Left colon (tissue), 2 donors: ENCODE measurements around the gene TIAL1. TPM values are rescaled to one million over a fixed set of nuclear protein-coding genes. Genes with fewer than 3 reads are reported as not detected.
"Not testable (repeated sequence)": the region's sequence is repeated elsewhere in the genome, so short reads cannot be mapped to it uniquely, and the experiment has no call there.

Source experiments
- ATAC-seq: fragments of 200-7000 bp; cut with Tn5 transposase; one replicate; pipeline ENCODE4 v1.9.1; 2020; ENCODE audit warnings: mild to moderate bottlenecking, moderate library complexity
- DNase-seq, 2 donors: peaks; one replicate each; pipeline ENCODE4 v3.0.0-alpha.2; 2020
- intact Hi-C, 2 donors: fragments of 100-400 bp; cut with DNase I in 1 of 2; cut with micrococcal nuclease in 1 of 2; formaldehyde crosslinking; loops; one replicate each; pipeline versions ENCODE4 v1.11.2 to v1.14.0; 2022; cut with DNase I, micrococcal nuclease
- total RNA-seq, 2 donors: library from RNA; stranded (reverse); fragmentation: NEBNext Ultra II Directional; extraction: Animal tissue kit (Norgen Biotek cat#: 25700); gene quantifications; one replicate each; pipeline ENCODE4 v1.2.1, GENCODE V29; 2021
- donor health status: DM: no; HTN: no; CAD: no.
- donor health status: DM: yes; HTN: yes; CAD: no.

Gene TIAL1
- total RNA-seq, 2 donors from 2014 or later = 92.8 to 97.0 TPM

DNA sequence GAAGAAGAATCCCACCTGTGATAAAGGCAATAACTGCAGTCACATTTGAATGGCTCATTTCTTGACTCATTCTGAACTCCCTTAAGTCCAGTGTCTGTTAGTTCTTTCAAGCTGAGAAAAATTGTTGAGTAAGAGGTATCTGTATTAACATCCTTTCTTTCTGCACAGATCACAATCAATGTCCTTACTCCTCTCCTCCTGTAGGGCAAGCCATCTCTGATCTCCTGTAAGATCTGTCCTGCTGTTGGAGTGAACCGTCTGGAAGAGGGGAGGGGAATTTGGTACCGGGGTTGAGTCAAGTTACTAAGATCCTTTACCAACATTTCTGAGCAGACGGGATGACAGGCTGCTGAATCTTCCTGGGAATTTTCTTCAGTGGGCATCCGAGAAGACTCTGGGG is 34.7 kb downstream of the TIAL1 start:
- intact Hi-C loops = no loop called here
- ATAC-seq (no peak), DNase-seq (no peak)

GRCh38 chr10:119559511-119559910 is 37.3 kb downstream of the TIAL1 start:
- ATAC-seq, DNase-seq, intact Hi-C loops: not testable (repeated sequence)

GRCh38 chr10:119556081-119556480 is 40.7 kb downstream of the TIAL1 start:
- DNase-seq, ATAC-seq, intact Hi-C loops: not testable (repeated sequence)

DNA sequence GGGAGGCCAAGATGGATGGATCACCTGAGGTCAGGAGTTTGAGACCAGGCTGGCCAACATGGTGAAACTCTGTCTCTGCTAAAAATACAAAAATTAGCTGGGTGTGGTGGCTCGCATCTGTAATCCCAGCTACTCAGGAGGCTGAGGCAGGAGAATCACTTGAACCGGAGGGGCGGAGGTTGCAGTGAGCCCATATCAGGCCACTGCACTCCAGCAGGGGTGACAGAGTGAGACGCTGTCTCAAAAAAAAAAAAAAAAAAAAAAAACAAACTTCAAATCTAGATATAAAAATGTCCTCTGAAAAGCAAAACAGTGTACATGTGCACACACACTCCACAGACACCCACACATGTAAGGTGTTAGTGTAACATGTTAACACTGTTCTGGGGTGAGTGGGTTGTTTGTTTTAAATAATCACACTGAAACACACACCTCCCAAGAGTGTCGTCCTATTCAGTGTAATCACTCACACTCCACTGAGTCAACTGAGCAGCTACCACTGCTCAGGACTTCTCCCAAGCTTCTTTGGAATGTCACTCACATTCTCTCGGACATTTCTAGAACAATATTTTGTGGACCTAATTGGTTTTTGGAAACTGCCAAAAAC is 41.5 kb downstream of the TIAL1 start:
- intact Hi-C loops = no loop called here
- ATAC-seq (no peak), DNase-seq (no peak)

DNA sequence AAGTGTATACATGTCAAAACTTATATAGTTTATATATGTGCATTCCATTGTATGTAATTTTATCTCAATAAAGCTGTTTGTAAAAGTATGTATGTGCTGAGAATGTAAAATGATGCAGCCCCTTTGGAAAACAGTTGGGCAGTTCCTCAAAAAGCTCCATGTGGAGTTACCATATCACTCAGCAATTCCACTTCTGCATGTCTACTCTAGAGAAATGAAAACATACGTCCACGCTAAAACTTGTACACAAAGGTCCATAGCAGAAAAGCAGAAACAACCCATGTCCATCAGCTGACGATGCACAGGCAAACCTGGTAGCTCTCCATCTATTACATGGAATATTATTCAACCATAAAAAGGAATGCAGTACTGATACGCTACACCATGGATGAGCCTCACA is 45.9 kb downstream of the TIAL1 start:
- DNase-seq (no peak), ATAC-seq (no peak)
- intact Hi-C loops = no loop called here

DNA sequence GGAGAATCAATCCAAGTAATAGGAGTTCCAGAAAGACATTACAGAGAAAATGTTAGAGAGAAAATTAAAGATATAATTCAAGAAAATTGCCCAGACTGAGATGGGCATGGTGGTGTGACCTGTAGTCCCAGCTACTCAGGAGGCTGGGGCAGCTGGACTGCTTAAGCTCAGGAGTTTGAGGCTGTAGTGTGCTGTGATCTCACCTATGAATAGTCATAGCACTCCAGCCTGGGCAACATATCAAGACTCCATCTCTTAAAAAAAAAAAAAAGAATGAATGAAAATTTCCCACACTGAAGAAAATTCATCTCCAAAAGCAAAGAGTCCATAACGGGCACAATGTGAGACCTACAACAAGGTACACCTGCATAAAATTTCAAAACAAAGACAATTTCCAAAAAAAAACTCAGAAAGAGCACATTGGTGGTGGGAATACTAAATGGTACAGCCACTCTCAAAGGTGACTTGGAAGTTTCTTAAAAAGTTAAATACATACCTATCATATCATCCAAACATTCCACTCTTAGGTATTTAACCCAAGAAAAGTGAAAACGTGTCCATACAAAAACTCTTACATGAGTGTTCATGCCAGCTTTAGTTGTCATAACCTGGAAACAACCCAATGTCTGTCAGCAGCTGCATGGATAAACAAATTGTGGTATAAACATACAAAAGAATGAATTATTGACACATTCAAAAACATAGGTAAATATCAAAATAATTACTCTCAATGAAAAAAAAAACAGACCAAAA is 47.3 kb downstream of the TIAL1 start:
- DNase-seq = no peak
- intact Hi-C loops = no loop called here
- ATAC-seq = no peak

- ATAC-seq (no peak), DNase-seq (no peak)
- intact Hi-C loops = no loop called here
Measured at GRCh38 chr10:119546009-119546408, 50.8 kb downstream of the TIAL1 start.

- ATAC-seq (no peak), DNase-seq (no peak)
- intact Hi-C loops = no loop called here
Measured at GRCh38 chr10:119545310-119545709, 51.5 kb downstream of the TIAL1 start.

DNA sequence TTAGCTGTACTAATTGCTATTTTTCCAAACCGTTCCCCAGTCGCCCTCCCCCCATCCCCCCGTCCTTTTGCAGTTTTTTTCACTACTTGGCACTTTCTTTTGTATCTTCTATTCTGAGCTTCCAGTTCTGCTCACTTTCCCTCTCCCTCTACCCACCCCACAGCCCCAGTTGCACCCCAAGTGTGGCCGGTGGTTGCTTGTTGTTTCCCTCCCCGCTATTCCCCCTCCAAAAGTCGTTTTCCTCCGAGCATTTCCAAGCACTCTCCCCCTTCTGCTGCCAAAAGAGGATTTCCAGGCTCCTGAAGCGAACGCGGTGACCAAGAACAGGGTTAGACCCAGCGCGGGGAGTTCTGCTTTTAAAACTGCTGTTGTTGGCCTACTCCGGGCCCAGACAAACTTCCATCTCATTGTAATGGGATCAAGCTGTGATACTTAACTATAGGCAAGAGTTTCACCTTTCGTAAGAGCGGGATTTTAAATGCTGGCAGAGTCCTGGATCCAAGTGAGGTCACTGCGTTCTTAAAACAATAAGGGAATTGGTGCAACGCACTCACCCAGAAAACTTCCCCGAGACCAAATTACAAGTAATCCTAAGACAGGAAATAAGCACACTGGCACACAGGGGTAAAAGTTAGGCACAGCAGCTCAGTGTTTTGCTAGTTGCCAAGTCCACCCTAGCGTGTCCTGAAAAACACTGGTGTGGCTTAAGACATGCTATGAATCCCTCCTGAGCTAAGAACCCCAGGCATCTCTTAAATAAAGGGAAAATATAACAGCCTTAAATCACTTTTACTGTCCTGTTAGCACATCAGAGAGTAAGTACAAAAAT is 52.7 kb downstream of the TIAL1 start:
- intact Hi-C loops = no loop called here
- ATAC-seq = no peak

GRCh38 chr10:119542988-119543813 is 53.6 kb downstream of the TIAL1 start:
- ATAC-seq (peak; percentile 73), DNase-seq (peak; percentile 60 to 75)
- intact Hi-C loops = no loop called here

More for the DNA sequence above, 52.7 kb downstream of the TIAL1 start:
- no peak for DNase-seq

DNA sequence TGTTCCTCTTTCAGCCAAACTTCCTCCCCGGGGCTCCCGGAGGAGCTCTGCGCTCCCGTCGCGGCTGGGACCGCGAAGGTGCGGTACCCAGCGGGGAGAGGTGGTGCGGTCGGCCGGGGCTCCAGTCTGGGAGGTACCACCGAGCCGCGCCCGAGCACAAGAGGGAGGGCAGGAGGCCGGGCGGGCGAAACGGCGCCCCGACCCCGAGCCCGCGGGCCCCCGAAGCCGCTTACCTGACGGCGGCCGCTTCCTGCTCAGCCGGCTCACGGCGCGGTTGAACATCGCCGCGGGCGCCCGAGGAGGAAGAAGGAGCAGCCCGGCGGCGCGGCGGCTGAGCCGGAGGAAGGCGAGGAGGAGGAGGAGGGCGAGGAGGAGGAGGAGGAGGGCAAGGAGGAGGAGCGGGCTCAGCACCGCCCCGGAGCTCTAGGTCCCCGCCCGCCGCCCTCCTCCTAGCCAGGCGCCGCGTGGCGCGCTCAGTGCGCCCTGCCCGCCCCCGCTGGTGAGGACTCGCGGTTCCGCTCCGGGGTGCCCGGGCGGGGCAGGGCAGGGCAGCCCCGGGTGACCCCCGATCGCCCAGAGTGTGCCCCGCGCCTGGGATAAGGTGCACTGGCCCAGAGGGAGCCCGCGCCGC is 54.3 kb downstream of the TIAL1 start, which contains the start of gene RGS10:
TSS of gene RGS10 (minus strand) at position 363 of the 631 bp plus-strand sequence. CDS start at position 282, 81 bp downstream.
- peak; percentile 87 to 89 for DNase-seq
- intact Hi-C loops = no loop called here
- ATAC-seq = peak; percentile 89

GRCh38 chr10:119541459-119542356 is 55.1 kb downstream of the TIAL1 start:
- intact Hi-C loops = no loop called here
- no peak for ATAC-seq
- DNase-seq = peak; percentile 33 to 62

DNA sequence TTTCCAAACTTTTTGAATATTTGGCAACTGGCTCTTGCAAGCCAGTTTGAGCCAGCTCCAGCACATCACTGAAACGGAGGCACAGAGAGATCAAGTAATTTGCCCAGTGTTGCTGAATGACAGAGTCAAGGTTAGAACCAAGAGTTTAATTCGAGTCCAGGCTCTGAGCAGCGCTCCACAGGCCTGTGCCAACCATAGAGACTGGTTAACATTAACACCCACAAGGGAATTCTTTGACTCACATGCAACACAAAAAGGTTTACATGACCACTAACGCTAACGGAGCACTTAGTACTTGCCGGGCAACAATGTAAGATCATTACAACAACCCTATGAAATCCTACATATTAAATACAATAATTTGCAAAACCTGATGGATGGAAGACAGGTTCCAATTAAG is 55.7 kb downstream of the TIAL1 start:
- intact Hi-C loops = no loop called here
- no peak for ATAC-seq
- no peak for DNase-seq

DNA sequence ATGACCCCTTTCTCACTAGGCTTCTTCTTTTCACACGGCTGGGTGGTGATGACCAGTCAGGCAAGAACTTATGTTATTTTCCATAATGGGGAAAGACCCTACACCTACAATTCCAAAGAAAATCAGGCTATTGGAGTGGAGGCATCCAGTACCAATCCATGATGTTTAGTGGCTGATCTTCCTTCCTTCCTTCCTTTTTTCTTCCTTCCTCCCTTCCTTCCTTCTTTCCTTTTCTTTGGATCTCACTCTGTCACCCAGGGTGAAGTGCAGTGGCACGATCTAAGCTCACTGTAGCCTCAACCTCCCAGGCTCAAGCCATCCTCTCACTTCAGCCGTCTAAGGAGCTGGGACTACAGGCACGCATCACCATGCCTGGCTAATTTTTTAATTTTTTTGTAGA is 56.7 kb downstream of the TIAL1 start:
- ATAC-seq = no peak
- no peak for DNase-seq
- intact Hi-C loops = no loop called here

GRCh38 chr10:119539359-119539825 is 57.4 kb downstream of the TIAL1 start:
- no peak for DNase-seq
- no peak for ATAC-seq
- intact Hi-C loops = no loop called here

DNA sequence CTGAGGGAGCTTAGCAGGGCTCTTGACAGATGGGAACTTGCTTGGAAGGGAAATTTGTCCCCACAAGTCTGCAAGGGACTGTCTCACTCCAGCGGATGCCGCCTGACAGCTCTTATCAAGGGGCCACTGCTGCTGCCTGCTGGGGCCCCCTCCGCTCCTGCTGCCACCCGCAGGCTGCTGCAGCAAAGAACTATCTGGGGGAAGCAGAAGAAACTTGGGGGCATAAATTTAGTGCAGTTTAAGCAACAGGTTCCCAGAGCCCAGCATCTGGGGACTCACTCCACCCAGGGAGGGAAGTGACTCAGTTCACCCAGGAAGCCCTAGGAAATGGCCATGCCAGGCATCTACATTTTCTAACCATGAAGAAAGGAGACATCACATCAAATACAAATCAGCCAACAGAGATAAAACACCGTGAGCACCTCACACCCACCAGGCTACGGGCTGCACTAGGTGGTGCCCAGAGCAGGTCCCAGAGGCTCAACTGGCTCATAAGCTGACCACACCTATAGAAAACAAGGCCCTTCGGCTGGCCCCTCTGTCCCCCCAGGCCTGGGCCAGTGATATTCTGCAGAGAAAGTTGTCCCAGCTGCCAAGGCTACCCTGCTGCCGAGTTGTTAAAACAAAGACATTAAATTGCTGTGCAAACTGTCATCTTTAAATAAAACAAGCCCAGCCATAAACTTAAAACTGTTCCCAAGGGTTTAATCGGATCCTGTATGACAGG is 58.0 kb downstream of the TIAL1 start:
- intact Hi-C loops = no loop called here
- DNase-seq = peak in 1 of 2 donors; percentile 38

More for the DNA sequence above, 58.0 kb downstream of the TIAL1 start:
- ATAC-seq = peak; percentile 22
